Activated naive CD4-positive, alpha-beta T cell (primary cell): ENCODE data around the gene PPP1R9A.

ENCODE experiments used
- DNase-seq, 4 experiments: peaks; one replicate each; lab custom pipeline; 2025; lab: John Stamatoyannopoulos, UW

PPP1R9A gene

GRCh38 chr7:95204618-95205017, 297.2 kb downstream of the PPP1R9A start:
- DNase-seq: no peak

- DNase-seq: no peak
Observed at GRCh38 chr7:95205665-95206225, 298.4 kb downstream of the PPP1R9A start.

- no peak for DNase-seq
Observed at GRCh38 chr7:95209276-95209675, 301.9 kb downstream of the PPP1R9A start.

- DNase-seq: no peak
Observed at GRCh38 chr7:95209788-95210187, 302.4 kb downstream of the PPP1R9A start.

- DNase-seq: no peak
Observed at GRCh38 chr7:95213148-95213547, 305.8 kb downstream of the PPP1R9A start.

- no peak for DNase-seq
Observed at GRCh38 chr7:95213809-95214492, 306.6 kb downstream of the PPP1R9A start.

- no peak for DNase-seq
Observed at GRCh38 chr7:95219721-95220120, 312.3 kb downstream of the PPP1R9A start.

- no peak for DNase-seq
Observed at GRCh38 chr7:95220328-95220727, 312.9 kb downstream of the PPP1R9A start.

- DNase-seq: no peak
Observed at GRCh38 chr7:95225301-95225700, 317.9 kb downstream of the PPP1R9A start.

- DNase-seq: no peak
Observed at GRCh38 chr7:95229301-95229700, 321.9 kb downstream of the PPP1R9A start.

- DNase-seq: no peak
Observed at GRCh38 chr7:95238252-95238943, 331.0 kb downstream of the PPP1R9A start.

- DNase-seq: no peak
Observed at GRCh38 chr7:95240921-95241320, 333.5 kb downstream of the PPP1R9A start.

- DNase-seq: no peak
Observed at GRCh38 chr7:95242266-95242665, 334.9 kb downstream of the PPP1R9A start.

GRCh38 chr7:95244616-95245015, 337.2 kb downstream of the PPP1R9A start:
- DNase-seq: no peak

- no peak for DNase-seq
Observed at GRCh38 chr7:95245828-95246500, 338.6 kb downstream of the PPP1R9A start.

- DNase-seq: no peak
Observed at GRCh38 chr7:95246831-95247370, 339.5 kb downstream of the PPP1R9A start.

GRCh38 chr7:95250571-95250970, 343.2 kb downstream of the PPP1R9A start:
- no peak for DNase-seq

GRCh38 chr7:95251966-95252365, 344.6 kb downstream of the PPP1R9A start:
- DNase-seq: no peak

GRCh38 chr7:95253986-95254385, 346.6 kb downstream of the PPP1R9A start:
- no peak for DNase-seq

- DNase-seq: no peak
Observed at GRCh38 chr7:95255691-95256090, 348.3 kb downstream of the PPP1R9A start.

GRCh38 chr7:95261895-95262415, 354.6 kb downstream of the PPP1R9A start:
- no peak for DNase-seq

- DNase-seq: no peak
Observed at GRCh38 chr7:95262875-95263274, 355.5 kb downstream of the PPP1R9A start.
